CD4-positive, alpha-beta T cell (primary cell): ENCODE measurements around the gene SNURF. TPM values are rescaled to one million over a fixed set of nuclear protein-coding genes. Genes with fewer than 3 reads are reported as not detected.
A peak's percentile ranks its signal among the peaks of the same experiment; 100 is the strongest.

Source experiments
- ATAC-seq: fragments of 200-7000 bp; cut with Tn5 transposase; one replicate; pipeline ENCODE4 v1.10.0; 2022; ENCODE audit warnings: mild to moderate bottlenecking; ENCODE audit not compliant: poor library complexity
- CTCF ChIA-PET: fragments of 350-600 bp; sonication (Branson Sonifier 250); formaldehyde crosslinking; loops from one replicate; lab custom pipeline; 2021; ENCODE audit warnings: antibody characterized with exemption, inconsistent platforms; lab: Charles Lee
- POLR2A ChIA-PET: fragments of 350-600 bp; sonication (Branson Sonifier 250); formaldehyde crosslinking; loops from one replicate; lab custom pipeline; 2021; ENCODE audit warnings: antibody characterized with exemption, inconsistent platforms; lab: Charles Lee
- DNase-seq, 14 experiments: peaks; one replicate each; pipeline ENCODE4 v3.0.0-alpha.2; 2013 to 2020; ENCODE audit warnings: mixed read lengths in 2 of 14
- H3K27ac ChIP-seq, 2 donors: one replicate each; pipeline versions ENCODE4 v1.5.1 to v1.7.0; 2013; ENCODE audit warnings: low read length in 2 of 2, low read depth in 1 of 2, mild to moderate bottlenecking in 1 of 2
- H3K27me3 ChIP-seq, 2 experiments: 1 replicate in 1 of 2; 2 replicates in 1 of 2; pipeline versions ENCODE4 v1.6.1 to v1.7.0; 2013; ENCODE audit warnings: low read length in 2 of 2, control low read depth in 1 of 2, mild to moderate bottlenecking in 1 of 2, moderate library complexity in 1 of 2; ENCODE audit not compliant: insufficient read depth in 2 of 2, control insufficient read depth in 1 of 2
- H3K36me3 ChIP-seq: one replicate; pipeline ENCODE4 v1.6.1; 2013; ENCODE audit warnings: low read length, control low read depth; ENCODE audit not compliant: insufficient read depth
- H3K4me1 ChIP-seq: one replicate; pipeline ENCODE4 v1.6.1; 2013; ENCODE audit warnings: low read length, control low read depth; ENCODE audit not compliant: insufficient read depth
- H3K4me3 ChIP-seq: one replicate; pipeline ENCODE4 v1.5.1; 2013; ENCODE audit warnings: mild to moderate bottlenecking, low read length, moderate library complexity
- H3K9me3 ChIP-seq, 2 experiments: 1 replicate in 1 of 2; 2 replicates in 1 of 2; pipeline versions ENCODE4 v1.6.1 to v1.7.0; 2013; ENCODE audit warnings: low read length in 2 of 2, mild to moderate bottlenecking in 2 of 2, control low read depth in 1 of 2, moderate library complexity in 1 of 2; ENCODE audit not compliant: control insufficient read depth in 1 of 2, insufficient read depth in 1 of 2
- H3K27ac Mint-ChIP-seq: one replicate; pipeline ENCODE4 v1.8.0; 2020; ENCODE audit warnings: mixed read lengths
- H3K27me3 Mint-ChIP-seq: one replicate; pipeline ENCODE4 v1.8.0; 2021; ENCODE audit warnings: mixed read lengths
- H3K36me3 Mint-ChIP-seq: one replicate; pipeline ENCODE4 v1.8.0; 2021; ENCODE audit warnings: low read depth, mixed read lengths
- H3K4me1 Mint-ChIP-seq: one replicate; pipeline ENCODE4 v1.8.0; 2021; ENCODE audit warnings: low read depth, mixed read lengths
- H3K4me3 Mint-ChIP-seq: one replicate; pipeline ENCODE4 v1.8.0; 2020; ENCODE audit warnings: mild to moderate bottlenecking, mixed read lengths
- H3K9me3 Mint-ChIP-seq: one replicate; pipeline ENCODE4 v1.8.0; 2020; ENCODE audit warnings: mixed read lengths
- intact Hi-C, 2 experiments: fragments of 100-400 bp; cut with DNase I in 1 of 2; cut with micrococcal nuclease in 1 of 2; formaldehyde crosslinking; loops; one replicate each; pipeline versions ENCODE4 v1.15.1 to v1.9.0; 2023 to 2025; cut with DNase I, micrococcal nuclease
- polyA plus RNA-seq, 2 donors: library from polyadenylated mRNA; unstranded; fragments of 120-200 nt; gene quantifications; one replicate each; pipeline ENCODE4 v1.2.1, GENCODE V29; 2013
- total RNA-seq, 174 experiments: library from RNA in 2 of 174; stranded (reverse) in 2 of 174; gene quantifications; one replicate each; pipeline ENCODE4 v1.2.3 and lab custom pipeline; 2021 to 2026
- TF ChIP-seq, protein P1 (sequence below): fragments of 200-600 bp; IDR thresholded peaks from one replicate; pipeline ENCODE4 v1.8.0; 2022; ENCODE audit warnings: antibody characterized with exemption, mild to moderate bottlenecking

The SNURF gene, protein sequence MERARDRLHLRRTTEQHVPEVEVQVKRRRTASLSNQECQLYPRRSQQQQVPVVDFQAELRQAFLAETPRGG
- total RNA-seq (10 to 100 TPM; 30.1 to 44.0 TPM), total RNA-seq (lab: John Stamatoyannopoulos, UW) (0 to 7.8 (median 1.5) reads per million in 172 experiments)
- polyA plus RNA-seq (2013, experiment 1 of 2), result 39.2 TPM
- 33.8 TPM for polyA plus RNA-seq (2013, experiment 2 of 2)

DNA sequence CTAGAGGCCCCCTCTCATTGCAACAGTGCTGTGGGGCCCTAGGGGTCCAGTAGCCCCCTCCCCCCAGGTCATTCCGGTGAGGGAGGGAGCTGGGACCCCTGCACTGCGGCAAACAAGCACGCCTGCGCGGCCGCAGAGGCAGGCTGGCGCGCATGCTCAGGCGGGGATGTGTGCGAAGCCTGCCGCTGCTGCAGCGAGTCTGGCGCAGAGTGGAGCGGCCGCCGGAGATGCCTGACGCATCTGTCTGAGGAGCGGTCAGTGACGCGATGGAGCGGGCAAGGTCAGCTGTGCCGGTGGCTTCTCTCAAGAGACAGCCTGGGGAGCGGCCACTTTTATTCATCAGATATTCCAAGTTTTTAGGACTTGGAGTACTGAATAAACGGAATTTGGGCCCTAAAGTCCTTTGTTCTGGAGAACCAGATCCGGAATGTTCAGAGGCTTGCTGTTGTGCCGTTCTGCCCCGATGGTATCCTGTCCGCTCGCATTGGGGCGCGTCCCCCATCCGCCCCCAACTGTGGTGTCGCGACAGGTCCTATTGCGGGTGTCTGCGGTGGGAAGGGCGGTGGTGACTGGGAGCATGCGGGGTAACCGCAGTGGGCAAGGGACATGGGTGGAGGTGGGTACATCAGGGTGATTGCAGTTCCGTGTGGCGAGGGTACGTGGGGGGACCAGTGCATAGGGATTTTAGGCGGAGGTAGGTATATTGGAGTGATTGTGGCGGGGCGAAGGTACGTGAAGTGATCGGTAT, at the start of gene SNURF, which contains the start of gene SNRPN:
Gene SNURF (plus strand): TSS at position 205 of the 748 bp plus-strand sequence. CDS start 62 bp downstream, at position 267.
Gene SNRPN (plus strand): TSS at position 205 of the 748 bp plus-strand sequence. CDS start 19,467 bp downstream, outside the sequence.
- peaks cover 15 to 40% of the 10 kb centered on the region in 2 experiments for H3K9me3 ChIP-seq
- Mint-ChIP-seq H3K9me3 (peaks cover 2% of the 10 kb centered on the region), H3K27ac (peak within 1 kb of the TSS; percentile 99), H3K4me1 (peaks cover 19% of the 10 kb centered on the region), H3K27me3 (no peaks in the 10 kb centered on the region), H3K4me3 (peak within 1 kb of the TSS; percentile 96), H3K36me3 (peaks cover 53% of the 10 kb centered on the region)
- ATAC-seq (peak; percentile 24), DNase-seq (peak; percentile 47 to 83 (median 58))
- TF ChIP-seq, protein P1, sequence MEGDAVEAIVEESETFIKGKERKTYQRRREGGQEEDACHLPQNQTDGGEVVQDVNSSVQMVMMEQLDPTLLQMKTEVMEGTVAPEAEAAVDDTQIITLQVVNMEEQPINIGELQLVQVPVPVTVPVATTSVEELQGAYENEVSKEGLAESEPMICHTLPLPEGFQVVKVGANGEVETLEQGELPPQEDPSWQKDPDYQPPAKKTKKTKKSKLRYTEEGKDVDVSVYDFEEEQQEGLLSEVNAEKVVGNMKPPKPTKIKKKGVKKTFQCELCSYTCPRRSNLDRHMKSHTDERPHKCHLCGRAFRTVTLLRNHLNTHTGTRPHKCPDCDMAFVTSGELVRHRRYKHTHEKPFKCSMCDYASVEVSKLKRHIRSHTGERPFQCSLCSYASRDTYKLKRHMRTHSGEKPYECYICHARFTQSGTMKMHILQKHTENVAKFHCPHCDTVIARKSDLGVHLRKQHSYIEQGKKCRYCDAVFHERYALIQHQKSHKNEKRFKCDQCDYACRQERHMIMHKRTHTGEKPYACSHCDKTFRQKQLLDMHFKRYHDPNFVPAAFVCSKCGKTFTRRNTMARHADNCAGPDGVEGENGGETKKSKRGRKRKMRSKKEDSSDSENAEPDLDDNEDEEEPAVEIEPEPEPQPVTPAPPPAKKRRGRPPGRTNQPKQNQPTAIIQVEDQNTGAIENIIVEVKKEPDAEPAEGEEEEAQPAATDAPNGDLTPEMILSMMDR, result no peak
- H3K4me1 ChIP-seq, result peaks cover 8% of the 10 kb centered on the region
- ChIA-PET POLR2A (interaction anchor here (1.1 kb wide), 1 partner anchor 26 kb away, joined by 3 read pairs; no protein-coding TSS in a partner anchor), CTCF (no interaction called here)
- intact Hi-C loops, result loop anchor here in 1 of 2 experiments (5.0 kb wide), 2 partner anchors 482 to 1127 kb away; partner anchors contain the start of gene UBE3A
- peak within 1 kb of the TSS; percentile 85 to 92 for H3K27ac ChIP-seq
- H3K36me3 ChIP-seq, result no peaks in the 10 kb centered on the region
- H3K27me3 ChIP-seq, result no peaks in the 10 kb centered on the region
- H3K4me3 ChIP-seq, result peak within 1 kb of the TSS; percentile 89

DNA sequence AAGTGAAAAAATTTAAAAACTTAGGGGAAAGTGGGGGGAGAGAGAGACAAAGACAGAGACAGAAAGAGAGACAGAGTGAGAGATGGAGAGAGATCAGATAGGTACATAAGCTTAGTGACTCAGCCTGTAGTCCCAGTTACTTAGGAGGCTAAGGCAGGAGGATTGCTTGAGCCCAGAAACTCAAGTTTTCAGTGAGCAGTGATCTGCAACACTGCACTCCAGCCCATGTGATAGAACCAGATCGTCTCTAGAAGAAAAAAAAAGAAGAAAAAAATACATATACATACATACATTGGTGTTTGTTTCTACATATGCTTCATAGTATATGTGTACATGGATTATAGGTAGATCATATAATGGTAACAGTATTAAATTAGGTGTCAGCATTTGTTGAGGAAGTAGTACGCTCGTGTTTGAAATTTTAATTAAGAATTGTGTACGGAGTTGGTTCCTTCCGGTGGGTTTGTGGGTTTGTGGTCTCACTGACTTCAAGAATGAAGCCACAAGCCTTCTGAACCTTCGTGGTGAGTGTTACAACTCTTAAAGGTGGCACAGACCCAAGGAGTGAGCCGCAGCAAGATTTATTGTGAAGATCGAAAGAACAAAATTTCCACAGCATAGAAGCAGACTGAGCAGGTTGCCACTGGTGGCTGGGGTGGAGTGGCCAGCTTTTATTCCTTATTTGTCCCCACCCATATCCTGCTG, 38.3 kb upstream of the SNURF start:
- Histone ChIP-seq H3K36me3 (no peaks in the 10 kb centered on the region), H3K4me1 (no peaks in the 10 kb centered on the region), H3K4me3 (no peak overlapping the region), H3K27ac (no peak overlapping the region), H3K9me3 (peaks cover 11 to 33% of the 10 kb centered on the region in 2 experiments), H3K27me3 (no peaks in the 10 kb centered on the region)
- Mint-ChIP-seq H3K36me3 (peaks cover 10% of the 10 kb centered on the region), H3K9me3 (peaks cover 13% of the 10 kb centered on the region), H3K27ac (no peak overlapping the region), H3K27me3 (no peaks in the 10 kb centered on the region), H3K4me3 (no peak overlapping the region), H3K4me1 (peaks cover 8% of the 10 kb centered on the region)
- TF ChIP-seq, protein P1, result no peak
- intact Hi-C loops, result no loop called here
- POLR2A ChIA-PET, result no interaction called here
- ATAC-seq (no peak), DNase-seq (peak in 2 of 14 experiments; percentile 9 to 37)
- CTCF ChIA-PET, result no interaction called here

DNA sequence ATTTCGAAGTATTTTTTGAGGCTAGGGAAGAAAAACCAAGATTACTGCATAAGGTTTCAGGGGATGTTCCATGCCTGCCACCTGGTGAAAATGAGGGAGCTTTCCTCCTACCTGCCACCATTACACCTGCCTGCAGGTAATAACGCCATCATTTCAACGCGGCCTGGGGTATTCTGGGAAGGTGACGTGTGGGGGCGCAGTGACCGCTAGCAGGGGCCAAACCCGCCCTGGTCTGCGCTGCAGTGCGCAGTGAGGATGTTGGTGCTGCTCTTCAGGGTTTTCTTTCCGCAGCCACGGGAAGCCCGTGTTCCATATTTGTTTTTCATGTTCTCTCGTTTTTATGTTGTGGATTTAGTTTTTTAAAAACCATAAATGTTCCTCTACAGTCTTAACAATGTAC, 37.4 kb upstream of the SNURF start:
- TF ChIP-seq, protein P1, result no peak
- peaks cover 11% of the 10 kb centered on the region for H3K9me3 Mint-ChIP-seq
- Histone ChIP-seq H3K27me3 (no peaks in the 10 kb centered on the region), H3K4me3 (no peak overlapping the region), H3K27ac (no peak overlapping the region), H3K4me1 (no peaks in the 10 kb centered on the region), H3K36me3 (no peaks in the 10 kb centered on the region), H3K9me3 (peaks cover 4 to 29% of the 10 kb centered on the region in 2 experiments)
- no peak overlapping the region for H3K27ac Mint-ChIP-seq
- H3K36me3 Mint-ChIP-seq, result peaks cover 10% of the 10 kb centered on the region
- CTCF ChIA-PET, result no interaction called here
- H3K4me1 Mint-ChIP-seq, result peaks cover 8% of the 10 kb centered on the region
- POLR2A ChIA-PET, result no interaction called here
- no peak overlapping the region for H3K4me3 Mint-ChIP-seq
- no peak for ATAC-seq
- H3K27me3 Mint-ChIP-seq, result no peaks in the 10 kb centered on the region
- intact Hi-C loops, result no loop called here
- DNase-seq, result no peak
